HCT116 (cell line): Measurements from ENCODE around the gene CXXC5. TPM values are rescaled to one million over a fixed set of nuclear protein-coding genes. Genes with fewer than 3 reads are reported as not detected.

Experiments
- ATAC-seq: fragments of 200-7000 bp; cut with Tn5 transposase; 2 replicates; pipeline ENCODE4 v1.9.1; 2020; ENCODE audit warnings: mild to moderate bottlenecking, moderate library complexity
- BruUV-seq: library from RNA; stranded (reverse); fragments of 400-500 nt; replicated peaks from 2 replicates; lab custom pipeline; 2021; lab: Mats Ljungman, UMichigan
- CTCF ChIA-PET: fragments of 300-600 bp; sonication (Branson Sonifier 250); formaldehyde crosslinking; loops from one replicate; lab custom pipeline; 2021; ENCODE audit warnings: antibody characterized with exemption; lab: Charles Lee
- POLR2A ChIA-PET: fragments of 300-600, 350-600 bp; sonication (Branson Sonifier 250); formaldehyde crosslinking; loops from one replicate; lab custom pipeline; 2021; ENCODE audit warnings: antibody characterized with exemption; lab: Charles Lee
- RAD21 ChIA-PET, 2 experiments: fragments of 300-600 bp; sonication (Branson Sonifier 250); formaldehyde crosslinking; loops; one replicate each; lab custom pipeline; 2023; ENCODE audit warnings: low total read pairs in 2 of 2; ENCODE audit not compliant: uncharacterized antibody in 2 of 2, unreplicated experiment in 2 of 2, low non-redundant PET in 1 of 2; lab: Charles Lee
- DNase-seq: peaks from one replicate; pipeline ENCODE4 v3.0.0-alpha.2; 2010; ENCODE audit warnings: low read depth, low spot score
- H2AFZ ChIP-seq: fragments of 200-600 bp; shearing (Covaris generic), sonication (generic); 2 replicates; pipeline ENCODE4 v1.6.1; 2017; ENCODE audit warnings: low read depth, mixed run types, mixed read lengths, antibody characterized with exemption, low read length; ENCODE audit not compliant: poor library complexity, severe bottlenecking
- H3K27ac ChIP-seq: 2 replicates; pipeline ENCODE4 v1.5.1; 2012; ENCODE audit warnings: low read depth, low read length
- H3K27me3 ChIP-seq: fragments of 200-600 bp; sonication (generic); 2 replicates; pipeline ENCODE4 v1.6.1; 2016; ENCODE audit warnings: mixed run types, low read length, mixed read lengths; ENCODE audit not compliant: insufficient read depth
- H3K36me3 ChIP-seq, 2 experiments: fragments of 200-500 bp in 1 of 2; fragments of 200-600 bp in 1 of 2; sonication (Bioruptor generic) in 1 of 2; sonication (generic) in 1 of 2; 2 replicates each; pipeline versions ENCODE4 v1.5.1 to v1.6.1; 2014 to 2016; ENCODE audit warnings: low read length in 2 of 2, inconsistent platforms in 1 of 2, mixed read lengths in 1 of 2, mixed run types in 1 of 2; ENCODE audit not compliant: insufficient read depth in 2 of 2, control insufficient read depth in 1 of 2
- H3K4me1 ChIP-seq, 2 experiments: fragments of 200-600 bp in 1 of 2; sonication (generic) in 1 of 2; 2 replicates each; pipeline versions ENCODE4 v1.5.1 to v1.6.1; 2012 to 2017; ENCODE audit warnings: low read length in 2 of 2, inconsistent platforms in 1 of 2, mild to moderate bottlenecking in 1 of 2, mixed read lengths in 1 of 2, mixed run types in 1 of 2, moderate library complexity in 1 of 2; ENCODE audit not compliant: insufficient read depth in 2 of 2, control insufficient read depth in 1 of 2
- H3K4me2 ChIP-seq: fragments of 200-600 bp; sonication (generic); 2 replicates; pipeline ENCODE4 v1.6.1; 2017; ENCODE audit warnings: mixed run types, low read length, mixed read lengths
- H3K4me3 ChIP-seq, 2 experiments: fragments of 200-600 bp in 1 of 2; sonication (generic) in 1 of 2; replicated peaks in 1 of 2; 2 replicates each; pipeline ENCODE4 v1.5.1; 2011 to 2016; ENCODE audit warnings: low read length in 2 of 2, control low read depth in 1 of 2, low read depth in 1 of 2, mild to moderate bottlenecking in 1 of 2, mixed read lengths in 1 of 2, mixed run types in 1 of 2
- H3K79me2 ChIP-seq: fragments of 200-600 bp; sonication (generic); 2 replicates; pipeline ENCODE4 v1.6.1; 2017; ENCODE audit warnings: mild to moderate bottlenecking, mixed run types, low read length, moderate library complexity, mixed read lengths; ENCODE audit not compliant: insufficient read depth
- H3K9ac ChIP-seq: fragments of 200-600 bp; sonication (generic); 2 replicates; pipeline ENCODE4 v1.6.1; 2016; ENCODE audit warnings: low read length, mixed read lengths
- H3K9me2 ChIP-seq: fragments of 200-600 bp; sonication (generic), shearing (Covaris generic); 2 replicates; pipeline ENCODE4 v1.6.1; 2017; ENCODE audit warnings: mixed run types, mild to moderate bottlenecking, moderate library complexity; ENCODE audit not compliant: insufficient read depth
- H3K9me3 ChIP-seq, 2 experiments: fragments of 200-500 bp in 1 of 2; fragments of 200-600 bp in 1 of 2; sonication (Bioruptor generic) in 1 of 2; sonication (generic) in 1 of 2; 2 replicates each; pipeline ENCODE4 v1.6.1; 2014 to 2017; ENCODE audit warnings: low read length in 2 of 2, mixed read lengths in 2 of 2, inconsistent platforms in 1 of 2, low read depth in 1 of 2, mild to moderate bottlenecking in 1 of 2, mixed run types in 1 of 2, moderate library complexity in 1 of 2; ENCODE audit not compliant: control insufficient read depth in 1 of 2, insufficient read depth in 1 of 2
- H4K20me1 ChIP-seq: fragments of 200-600 bp; sonication (generic), shearing (Covaris generic); 2 replicates; pipeline ENCODE4 v1.6.1; 2017; ENCODE audit warnings: mixed run types, mild to moderate bottlenecking, moderate library complexity; ENCODE audit not compliant: insufficient read depth
- ATF3 ChIP-seq: IDR thresholded peaks from 2 replicates; pipeline ENCODE4 v1.6.1; 2012
- CBX3 ChIP-seq: IDR thresholded peaks from 2 replicates; pipeline ENCODE4 v1.6.1; 2012; ENCODE audit warnings: low read depth
- CEBPB ChIP-seq: IDR thresholded peaks from 2 replicates; pipeline ENCODE4 v1.6.1; 2012; ENCODE audit warnings: low read depth
- ELF1 ChIP-seq: IDR thresholded peaks from 2 replicates; pipeline ENCODE4 v1.6.1; 2012; ENCODE audit warnings: low read depth, borderline replicate concordance
- FOSL1 ChIP-seq: IDR thresholded peaks from 2 replicates; pipeline ENCODE4 v1.6.1; 2012; ENCODE audit warnings: low read depth
- JUND ChIP-seq: IDR thresholded peaks from 2 replicates; pipeline ENCODE4 v1.6.1; 2012
- POLR2AphosphoS5 ChIP-seq: IDR thresholded peaks from 2 replicates; pipeline ENCODE4 v1.6.1; 2011; ENCODE audit warnings: mild to moderate bottlenecking, low read depth, low read length, moderate library complexity
- SIN3A ChIP-seq: IDR thresholded peaks from 2 replicates; pipeline ENCODE4 v1.6.1; 2012; ENCODE audit warnings: low read depth
- TCF7L2 ChIP-seq: IDR thresholded peaks from 2 replicates; pipeline ENCODE4 v1.7.0; 2011; ENCODE audit warnings: borderline replicate concordance, inconsistent platforms; ENCODE audit not compliant: insufficient read depth, insufficient read length; ENCODE audit errors: extremely low read depth
- YY1 ChIP-seq: IDR thresholded peaks from 2 replicates; pipeline ENCODE4 v1.6.1; 2011; ENCODE audit warnings: low read length, low read depth, moderate library complexity, mild to moderate bottlenecking; ENCODE audit not compliant: insufficient replicate concordance; ENCODE audit errors: extremely low read depth
- ZFX ChIP-seq: fragments of 450-650 bp; IDR thresholded peaks from 2 replicates; pipeline ENCODE4 v1.6.1; 2017
- ZNF274 ChIP-seq: fragments of 200-500 bp; sonication (Bioruptor generic); IDR thresholded peaks from 2 replicates; pipeline ENCODE4 v1.6.1; 2014; ENCODE audit warnings: mild to moderate bottlenecking, low read depth, low read length, inconsistent platforms
- intact Hi-C: fragments of 100-400 bp; cut with micrococcal nuclease; formaldehyde crosslinking; loops from 2 replicates; pipeline ENCODE4 v1.10.0; 2022
- total RNA-seq: library from RNA; stranded (reverse); gene quantifications from one replicate; pipeline ENCODE4 v1.2.1, GENCODE V29; 2021; ENCODE audit not compliant: unreplicated experiment
- TF ChIP-seq, protein P1 (sequence below), 3 experiments: fragments of 200-600 bp in 1 of 3; sonication (generic) in 1 of 3; IDR thresholded peaks in 2 of 3; conservative IDR thresholded peaks in 1 of 3; 2 replicates each; pipeline ENCODE4 v1.5.1; 2012 to 2017; ENCODE audit warnings: low read depth in 2 of 3, low read length in 2 of 3, antibody characterized with exemption in 1 of 3, borderline replicate concordance in 1 of 3, control low read depth in 1 of 3, mild to moderate bottlenecking in 1 of 3, mixed read lengths in 1 of 3, mixed run types in 1 of 3, moderate library complexity in 1 of 3; ENCODE audit not compliant: insufficient read depth in 1 of 3

The CXXC5 gene
- total RNA-seq, 1 experiment from 2014 or later = 43.1 TPM

DNA sequence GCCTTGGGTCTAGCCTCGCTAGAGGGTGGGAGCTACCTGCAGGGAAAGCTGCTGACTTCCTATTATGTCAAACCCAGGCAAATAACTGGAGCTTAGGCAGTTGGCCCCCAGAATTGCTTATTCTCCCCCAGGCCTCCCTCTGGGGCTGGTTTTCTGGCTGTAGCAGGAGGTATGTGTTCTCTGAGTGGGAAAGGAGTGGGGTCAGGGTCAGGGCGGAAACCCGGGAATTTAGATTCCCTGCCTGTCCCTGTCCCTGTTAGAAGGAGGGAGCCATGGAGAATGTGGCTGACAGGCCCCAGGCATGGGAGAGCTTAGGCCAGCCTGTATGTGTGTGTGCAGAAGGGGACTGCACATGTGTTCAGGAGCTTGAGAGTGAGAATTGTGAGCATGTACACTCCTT lies 13.6 kb upstream of the CXXC5 start:
- Histone ChIP-seq H3K4me2 (no peak overlapping the region), H2AFZ (no peak overlapping the region), H3K4me1 (peaks cover 40 to 48% of the 10 kb centered on the region in 2 experiments), H3K9me2 (no peaks in the 10 kb centered on the region), H3K27ac (no peak overlapping the region), H3K9me3 (no peaks in the 10 kb centered on the region), H3K4me3 (no peak overlapping the region), H3K27me3 (no peaks in the 10 kb centered on the region), H3K36me3 (no peaks in the 10 kb centered on the region), H3K79me2 (no peaks in the 10 kb centered on the region), H4K20me1 (no peaks in the 10 kb centered on the region), H3K9ac (no peak overlapping the region)
- POLR2A ChIA-PET = interaction anchor here (2.3 kb wide), 1 partner anchor 27 kb away, joined by 8 read pairs; no protein-coding TSS in a partner anchor
- no peak for TF ChIP-seq TCF7L2
- TF ChIP-seq YY1 = no peak
- TF ChIP-seq ATF3 = no peak
- no peak for TF ChIP-seq ZNF274
- TF ChIP-seq CEBPB = no peak
- no peak for TF ChIP-seq JUND
- no peak for TF ChIP-seq ZFX
- TF ChIP-seq, protein P1, sequence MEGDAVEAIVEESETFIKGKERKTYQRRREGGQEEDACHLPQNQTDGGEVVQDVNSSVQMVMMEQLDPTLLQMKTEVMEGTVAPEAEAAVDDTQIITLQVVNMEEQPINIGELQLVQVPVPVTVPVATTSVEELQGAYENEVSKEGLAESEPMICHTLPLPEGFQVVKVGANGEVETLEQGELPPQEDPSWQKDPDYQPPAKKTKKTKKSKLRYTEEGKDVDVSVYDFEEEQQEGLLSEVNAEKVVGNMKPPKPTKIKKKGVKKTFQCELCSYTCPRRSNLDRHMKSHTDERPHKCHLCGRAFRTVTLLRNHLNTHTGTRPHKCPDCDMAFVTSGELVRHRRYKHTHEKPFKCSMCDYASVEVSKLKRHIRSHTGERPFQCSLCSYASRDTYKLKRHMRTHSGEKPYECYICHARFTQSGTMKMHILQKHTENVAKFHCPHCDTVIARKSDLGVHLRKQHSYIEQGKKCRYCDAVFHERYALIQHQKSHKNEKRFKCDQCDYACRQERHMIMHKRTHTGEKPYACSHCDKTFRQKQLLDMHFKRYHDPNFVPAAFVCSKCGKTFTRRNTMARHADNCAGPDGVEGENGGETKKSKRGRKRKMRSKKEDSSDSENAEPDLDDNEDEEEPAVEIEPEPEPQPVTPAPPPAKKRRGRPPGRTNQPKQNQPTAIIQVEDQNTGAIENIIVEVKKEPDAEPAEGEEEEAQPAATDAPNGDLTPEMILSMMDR (IDR thresholded peaks at IDR 0.05 in 2 of 3, conservative IDR thresholded peaks at IDR 0.05 in 1 of 3; ENCODE audit: borderline replicate concordance in 1 of 3, insufficient read depth in 1 of 3, low read depth in 2 of 3, low read length in 2 of 3) = no peak
- TF ChIP-seq POLR2AphosphoS5 = no peak
- no peak for TF ChIP-seq SIN3A
- TF ChIP-seq ELF1 = no peak
- TF ChIP-seq FOSL1 = no peak
- no peak for TF ChIP-seq CBX3
- RAD21 ChIA-PET = interaction anchor here (1.7 to 1.9 kb wide), 5 partner anchors 14 to 131 kb away, joined by 3 to 9 read pairs (median 7); partner anchors contain the start of gene CXXC5 (in 1 of the 2)
- no peak for DNase-seq
- BruUV-seq = no TSS peak
- CTCF ChIA-PET = interaction anchor here (1.2 to 6.5 kb wide), 17 partner anchors 8 to 332 kb away, joined by 3 to 81 read pairs (median 5); partner anchors contain the start of gene CXXC5
- no peak for ATAC-seq
- intact Hi-C loops = loop anchor here (10.0 kb wide), 1 partner anchor 210 kb away; no protein-coding TSS in a partner anchor
